OCI-LY7 (cell line): ENCODE measurements around the gene FAM241B.

Experiments
- EZH2phosphoT487 ChIP-seq: fragments of 200-600 bp; sonication (generic); IDR thresholded peaks from 2 replicates; pipeline ENCODE4 v1.6.1; 2018; ENCODE audit warnings: low read depth, borderline replicate concordance, mild to moderate bottlenecking, mixed run types, antibody characterized with exemption, low read length, moderate library complexity, mixed read lengths
- TF ChIP-seq, protein P1 (sequence below): fragments of 200-600 bp; sonication (generic); conservative IDR thresholded peaks from 2 replicates; pipeline ENCODE4 v1.5.1; 2014; ENCODE audit warnings: mild to moderate bottlenecking, antibody characterized with exemption, low read length, moderate library complexity, mixed read lengths

DNA sequence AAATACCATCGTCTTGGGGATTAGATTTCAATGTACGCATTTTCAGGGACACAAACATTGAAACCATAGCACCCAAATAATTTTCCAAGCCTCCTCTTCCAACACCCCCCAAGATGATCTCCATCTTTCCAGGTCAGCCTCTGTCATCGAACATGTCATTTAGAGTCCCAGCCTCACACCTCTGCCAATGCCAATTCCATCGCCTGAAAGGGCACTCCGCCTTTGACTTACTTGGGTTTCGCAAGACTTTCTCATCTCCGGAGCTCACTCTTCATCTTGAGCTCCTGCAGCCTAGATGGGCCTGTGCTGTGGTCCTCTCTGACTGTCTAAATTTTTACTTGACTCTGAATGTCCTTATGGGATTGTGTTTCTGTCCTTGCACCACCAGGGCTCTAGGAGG lies 10.4 kb upstream of the FAM241B start:
- TF ChIP-seq, protein P1, sequence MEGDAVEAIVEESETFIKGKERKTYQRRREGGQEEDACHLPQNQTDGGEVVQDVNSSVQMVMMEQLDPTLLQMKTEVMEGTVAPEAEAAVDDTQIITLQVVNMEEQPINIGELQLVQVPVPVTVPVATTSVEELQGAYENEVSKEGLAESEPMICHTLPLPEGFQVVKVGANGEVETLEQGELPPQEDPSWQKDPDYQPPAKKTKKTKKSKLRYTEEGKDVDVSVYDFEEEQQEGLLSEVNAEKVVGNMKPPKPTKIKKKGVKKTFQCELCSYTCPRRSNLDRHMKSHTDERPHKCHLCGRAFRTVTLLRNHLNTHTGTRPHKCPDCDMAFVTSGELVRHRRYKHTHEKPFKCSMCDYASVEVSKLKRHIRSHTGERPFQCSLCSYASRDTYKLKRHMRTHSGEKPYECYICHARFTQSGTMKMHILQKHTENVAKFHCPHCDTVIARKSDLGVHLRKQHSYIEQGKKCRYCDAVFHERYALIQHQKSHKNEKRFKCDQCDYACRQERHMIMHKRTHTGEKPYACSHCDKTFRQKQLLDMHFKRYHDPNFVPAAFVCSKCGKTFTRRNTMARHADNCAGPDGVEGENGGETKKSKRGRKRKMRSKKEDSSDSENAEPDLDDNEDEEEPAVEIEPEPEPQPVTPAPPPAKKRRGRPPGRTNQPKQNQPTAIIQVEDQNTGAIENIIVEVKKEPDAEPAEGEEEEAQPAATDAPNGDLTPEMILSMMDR: no peak
- no peak for TF ChIP-seq EZH2phosphoT487
